HG02981 (cell line): Measurements from ENCODE around the gene NFKB1.
"Not testable (repeated sequence)": the region's sequence is repeated elsewhere in the genome, so short reads cannot be mapped to it uniquely, and the experiment has no call there.

ENCODE experiments used
- ATAC-seq: cut with Tn5 transposase; IDR thresholded peaks from one replicate; pipeline ENCODE4 v1.9.1; 2021; ENCODE audit warnings: mild to moderate bottlenecking, moderate library complexity; ENCODE audit not compliant: unreplicated experiment

The NFKB1 gene

DNA sequence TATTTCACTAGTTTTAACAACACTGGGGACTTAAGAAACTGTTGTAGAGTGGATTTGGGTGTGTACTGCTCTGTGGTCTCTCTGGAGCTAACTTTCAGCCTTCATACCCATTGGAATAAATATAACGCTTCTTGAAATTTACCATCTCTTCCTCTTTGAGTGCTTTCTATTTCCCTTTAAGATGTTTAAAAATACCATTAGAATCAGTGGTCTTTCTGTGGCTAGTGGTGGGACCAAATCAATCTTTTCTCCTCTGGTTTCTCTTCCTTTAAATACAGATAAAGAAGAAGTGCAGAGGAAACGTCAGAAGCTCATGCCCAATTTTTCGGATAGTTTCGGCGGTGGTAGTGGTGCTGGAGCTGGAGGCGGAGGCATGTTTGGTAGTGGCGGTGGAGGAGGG, 92.0 kb downstream of the NFKB1 start:
- no peak for ATAC-seq

DNA sequence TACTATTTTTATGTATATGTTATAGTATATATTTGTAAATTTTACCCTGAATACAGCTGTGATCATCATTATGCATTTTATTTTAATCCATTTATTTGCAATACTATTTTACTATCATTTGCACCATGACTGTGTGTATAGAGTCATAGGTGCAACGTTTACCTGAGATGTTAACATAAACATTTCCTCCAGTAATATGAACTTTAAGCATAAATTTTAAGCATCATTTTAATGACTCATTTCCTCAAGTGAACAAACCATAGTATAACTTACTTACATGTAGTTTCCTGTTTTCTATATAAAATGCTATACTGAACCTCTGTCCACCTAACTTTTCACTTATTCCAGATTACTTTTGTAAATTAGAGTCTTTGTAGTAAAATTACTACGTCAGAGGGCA, 92.8 kb downstream of the NFKB1 start:
- no peak for ATAC-seq

DNA sequence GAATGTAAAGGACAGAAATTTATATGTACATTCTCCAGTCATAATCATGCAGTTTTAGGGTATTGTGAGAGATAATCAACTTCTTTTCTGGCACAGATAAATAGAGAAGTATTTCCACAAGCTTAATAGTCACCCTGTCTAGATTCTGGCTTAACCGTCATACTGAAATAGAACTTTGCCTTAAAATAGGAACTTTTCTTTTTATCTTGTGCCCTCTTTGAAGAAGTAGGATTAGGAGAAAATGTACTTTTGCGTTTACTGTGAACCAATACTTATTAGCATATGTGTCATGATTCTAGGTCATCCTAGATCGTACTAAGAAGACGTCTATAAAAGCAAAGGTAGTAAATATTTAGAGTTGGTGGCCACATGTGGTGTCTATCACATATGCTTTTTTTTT, 95.4 kb downstream of the NFKB1 start:
- no peak for ATAC-seq

DNA sequence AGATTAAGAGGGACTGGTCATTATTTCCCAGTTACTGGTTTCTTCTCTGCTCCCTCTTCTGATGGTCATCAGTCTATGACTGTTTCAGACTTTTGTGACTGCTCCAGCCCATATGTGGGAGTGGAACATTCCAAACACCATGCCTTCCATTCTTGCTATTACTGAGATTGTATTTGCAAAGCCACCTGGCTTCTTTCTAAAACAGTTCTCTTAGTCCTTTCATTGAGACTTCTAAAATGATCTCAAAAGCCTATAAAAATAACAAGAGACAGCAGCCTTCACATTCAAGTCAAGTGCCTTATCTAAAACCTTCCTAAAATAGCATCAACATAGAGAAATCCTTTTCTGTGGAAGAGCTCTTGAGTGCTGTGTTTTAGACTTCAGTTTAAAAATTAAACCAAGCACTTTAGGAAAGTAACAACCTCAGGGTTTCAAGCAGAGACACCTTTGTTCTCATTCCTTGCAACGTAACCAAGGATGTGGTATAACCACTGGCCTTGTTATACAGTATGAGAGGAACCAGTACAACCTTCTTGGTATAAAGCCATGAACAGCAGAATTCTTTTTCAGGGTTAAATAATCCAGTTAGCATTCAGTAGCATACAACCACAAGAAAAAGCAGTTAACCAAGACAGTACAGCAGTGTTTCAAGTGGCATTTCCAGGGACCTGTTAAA, 97.1 kb downstream of the NFKB1 start:
- ATAC-seq: peak; percentile 85

DNA sequence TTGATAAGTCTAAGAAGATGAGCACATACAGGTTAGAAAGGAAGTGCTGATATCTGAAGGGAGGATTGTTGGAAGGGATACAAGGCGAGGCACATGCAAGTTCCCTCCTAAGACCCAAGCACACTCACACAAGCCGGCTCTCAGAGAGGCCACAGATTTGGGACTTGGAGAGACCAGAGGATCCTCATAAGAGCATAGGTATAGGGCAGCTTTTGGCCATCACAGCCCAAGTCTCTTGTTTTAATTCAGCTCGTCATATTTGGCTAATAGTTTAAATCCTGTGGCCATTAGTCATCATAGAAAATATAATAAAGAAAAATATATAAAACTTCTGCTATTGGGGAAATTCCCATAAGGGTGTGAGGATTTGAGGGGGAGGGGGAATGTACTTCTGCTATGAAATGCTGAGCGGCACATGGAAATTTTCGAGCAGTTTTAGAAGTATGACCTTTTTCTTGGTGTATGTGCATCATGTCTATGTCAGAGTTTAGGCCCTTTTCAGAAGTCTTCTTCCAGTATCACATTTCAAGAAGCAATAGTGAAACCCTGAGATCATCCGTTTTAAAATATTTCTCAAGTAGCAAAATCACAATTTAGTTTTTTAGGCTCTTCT, 97.7 kb downstream of the NFKB1 start:
- peak; percentile 36 for ATAC-seq

DNA sequence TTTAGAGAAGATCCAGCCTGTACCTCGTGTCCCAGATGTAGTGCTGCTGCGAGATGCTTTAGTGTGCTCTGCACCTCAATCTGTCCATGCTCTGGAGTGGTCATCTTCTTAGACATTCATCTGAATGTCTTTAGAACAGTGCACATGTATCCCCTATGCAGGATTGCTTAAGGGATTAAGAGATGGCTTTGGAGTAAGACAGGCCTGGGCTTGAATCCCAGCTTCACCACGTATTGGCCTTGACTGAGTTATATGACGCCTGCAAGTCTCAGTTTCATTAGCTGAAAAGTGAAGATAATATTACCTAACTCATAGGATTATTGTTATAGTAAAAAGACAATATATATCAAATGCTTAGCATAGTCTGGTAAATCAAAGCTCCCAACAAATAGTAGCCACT, 98.3 kb downstream of the NFKB1 start:
- ATAC-seq: no peak

DNA sequence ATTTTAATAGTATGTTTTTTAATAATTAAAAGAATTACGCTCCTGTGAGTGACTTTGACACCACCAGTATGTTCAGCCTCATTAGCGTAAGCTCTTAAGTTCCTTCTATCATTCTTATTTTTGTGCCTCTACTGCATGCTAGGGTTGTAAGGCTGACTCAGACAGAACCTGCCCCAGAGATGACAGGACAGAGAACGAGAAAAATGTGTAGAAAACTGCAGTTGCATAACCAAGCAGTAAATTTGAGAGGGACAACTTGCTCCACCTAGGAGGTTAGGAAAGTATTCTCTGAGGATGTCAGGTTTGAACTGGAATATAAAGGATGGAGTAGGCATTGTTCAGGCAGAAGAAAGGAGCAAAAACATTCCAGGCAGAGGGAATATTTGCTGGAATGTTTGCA, 98.7 kb downstream of the NFKB1 start:
- no peak for ATAC-seq

DNA sequence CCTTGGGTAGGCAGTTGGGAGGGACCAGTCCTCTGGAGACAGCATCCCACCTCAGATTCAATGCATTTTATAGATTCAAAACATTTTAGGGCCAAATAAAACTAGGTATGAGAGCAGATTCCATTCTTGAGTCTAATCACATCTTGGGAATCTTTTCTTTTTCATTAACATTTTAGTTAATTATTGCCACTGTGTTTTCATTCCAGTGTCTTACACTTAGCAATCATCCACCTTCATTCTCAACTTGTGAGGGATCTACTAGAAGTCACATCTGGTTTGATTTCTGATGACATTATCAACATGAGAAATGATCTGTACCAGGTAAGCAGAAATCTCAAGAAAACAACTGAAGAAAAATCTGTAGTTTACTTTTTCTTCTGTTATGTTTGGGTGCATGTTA, 99.5 kb downstream of the NFKB1 start:
- ATAC-seq: no peak

DNA sequence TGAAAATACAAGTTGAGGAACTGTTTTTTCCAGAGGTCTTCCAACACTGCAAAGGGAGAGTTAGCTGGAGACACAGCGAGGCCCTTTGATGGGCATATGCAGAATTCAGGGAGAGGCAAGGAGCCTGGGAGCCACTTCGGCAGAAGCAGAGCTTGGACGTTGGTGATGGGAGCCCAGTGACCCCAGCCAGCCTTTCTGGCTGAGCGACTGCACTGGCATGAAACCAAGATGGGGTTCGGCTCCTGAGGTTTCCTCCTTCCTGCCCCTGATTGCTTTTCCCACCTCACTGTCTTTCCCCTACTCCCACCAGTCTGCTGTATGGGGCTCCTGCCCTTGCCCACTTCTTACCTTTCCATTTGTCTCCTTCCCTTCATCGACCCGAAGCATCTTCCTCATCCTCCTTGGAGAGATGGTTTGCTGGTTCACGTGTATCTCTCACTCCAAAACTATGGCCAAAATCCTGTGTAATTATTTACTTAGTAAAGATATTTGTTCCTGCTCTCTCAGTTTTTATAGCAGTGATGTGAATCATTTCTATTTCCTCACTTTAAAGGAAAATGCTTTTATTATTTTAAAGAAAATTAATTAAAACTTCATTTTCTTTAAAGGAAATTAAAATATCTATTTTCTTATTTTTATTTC, 100.5 kb downstream of the NFKB1 start:
- ATAC-seq: no peak

DNA sequence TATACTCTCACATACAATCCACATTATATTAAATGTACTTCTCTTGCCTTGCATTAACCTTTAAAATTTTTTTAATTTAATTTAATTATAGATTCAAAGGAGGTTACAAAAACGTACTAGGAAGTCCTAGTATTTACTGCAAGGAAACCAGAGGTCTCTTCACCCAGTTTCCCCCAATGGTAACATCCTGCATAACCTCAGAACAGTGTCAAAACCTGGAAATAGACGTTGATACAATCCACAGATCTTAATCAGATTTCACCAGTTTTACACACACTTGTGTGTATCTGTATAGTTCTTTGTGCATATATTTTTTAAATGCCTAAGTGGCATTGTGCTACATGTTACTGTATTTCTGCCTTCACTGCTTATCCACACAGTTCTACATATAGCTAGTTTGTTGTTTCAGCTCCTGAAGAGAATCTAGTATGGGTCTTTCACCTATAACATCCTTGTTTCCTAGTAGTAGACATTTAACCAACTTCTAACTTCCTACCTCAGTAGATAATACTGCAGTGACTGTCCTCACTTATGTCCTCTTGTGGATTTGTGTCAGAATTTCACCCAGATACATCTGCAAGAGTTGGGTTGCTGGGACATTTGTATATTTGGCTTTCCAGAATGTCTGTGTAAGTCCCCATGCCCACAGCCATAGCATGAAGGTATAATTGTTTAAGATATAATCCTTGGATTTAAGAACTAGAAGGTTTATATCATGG, 103.2 kb downstream of the NFKB1 start:
- no peak for ATAC-seq

DNA sequence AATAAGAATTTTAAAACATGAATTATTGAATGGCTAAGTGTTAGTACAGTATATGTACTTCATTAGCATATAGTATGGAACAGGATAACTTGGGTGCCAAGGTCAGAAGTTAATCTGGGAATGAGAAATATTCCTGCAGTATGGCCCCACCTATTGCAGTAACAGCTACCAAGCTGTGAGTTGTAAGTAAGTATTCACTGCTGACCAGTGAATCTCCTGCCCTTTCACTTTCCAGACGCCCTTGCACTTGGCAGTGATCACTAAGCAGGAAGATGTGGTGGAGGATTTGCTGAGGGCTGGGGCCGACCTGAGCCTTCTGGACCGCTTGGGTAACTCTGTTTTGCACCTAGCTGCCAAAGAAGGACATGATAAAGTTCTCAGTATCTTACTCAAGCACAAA, 105.1 kb downstream of the NFKB1 start:
- no peak for ATAC-seq

DNA sequence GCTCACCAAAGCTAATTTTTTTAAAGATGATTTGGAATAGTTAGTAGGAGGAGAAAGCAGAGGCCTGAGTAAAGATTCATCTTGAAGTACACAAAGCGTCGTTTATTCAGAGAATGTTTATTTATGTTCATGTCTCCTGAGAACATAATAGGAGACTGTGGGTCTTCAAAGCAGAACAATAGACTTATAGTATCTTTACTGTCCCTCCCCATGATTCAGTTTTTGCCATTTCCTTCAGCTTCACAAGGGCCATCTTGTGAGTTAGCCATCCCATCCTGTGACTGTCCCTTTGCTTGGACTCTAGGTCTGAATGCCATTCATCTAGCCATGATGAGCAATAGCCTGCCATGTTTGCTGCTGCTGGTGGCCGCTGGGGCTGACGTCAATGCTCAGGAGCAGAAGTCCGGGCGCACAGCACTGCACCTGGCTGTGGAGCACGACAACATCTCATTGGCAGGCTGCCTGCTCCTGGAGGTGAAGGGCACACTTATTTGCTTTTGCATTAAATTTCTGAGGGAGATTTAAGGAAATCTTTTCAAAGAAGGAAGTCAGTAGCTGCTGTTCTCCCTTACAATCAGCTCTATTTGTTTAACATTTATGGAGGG, 105.8 kb downstream of the NFKB1 start:
- ATAC-seq: no peak

DNA sequence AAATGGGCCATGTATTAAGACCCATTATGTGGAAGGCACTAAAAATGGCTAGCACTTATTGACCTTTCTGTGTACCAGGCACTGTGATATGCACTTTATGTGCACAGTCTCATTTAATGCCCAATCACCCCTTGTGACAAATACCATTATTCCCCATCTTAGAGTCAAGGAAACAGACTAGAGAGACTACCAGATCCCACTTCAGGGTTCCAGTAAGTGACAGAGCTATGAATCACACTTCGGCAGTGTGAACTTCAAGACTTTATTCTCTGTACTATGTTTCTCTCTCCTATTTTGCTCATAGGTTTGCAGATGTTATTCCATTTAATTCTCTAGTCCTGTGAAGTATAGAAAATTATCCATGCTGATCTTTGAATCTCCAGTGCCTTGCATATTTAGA, 107.0 kb downstream of the NFKB1 start:
- ATAC-seq: no peak

DNA sequence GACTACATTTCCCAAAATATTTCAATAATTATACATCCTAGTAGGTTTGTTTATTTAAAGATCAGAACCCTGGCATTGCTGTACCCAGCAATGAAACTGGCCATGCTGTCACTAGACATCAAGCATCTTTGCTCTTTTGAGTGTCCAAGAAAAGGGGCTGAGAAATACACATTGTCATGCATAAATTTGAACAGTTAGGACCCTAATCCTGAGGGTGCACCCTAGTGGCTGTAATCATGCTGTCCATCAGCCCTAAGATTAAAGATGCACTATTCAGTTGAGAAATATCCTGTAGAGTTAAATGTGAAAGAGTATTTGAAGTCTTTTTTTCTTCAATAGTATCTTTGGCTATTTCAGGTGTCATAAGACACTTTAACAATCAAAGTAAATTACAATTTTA, 108.8 kb downstream of the NFKB1 start:
- no peak for ATAC-seq

DNA sequence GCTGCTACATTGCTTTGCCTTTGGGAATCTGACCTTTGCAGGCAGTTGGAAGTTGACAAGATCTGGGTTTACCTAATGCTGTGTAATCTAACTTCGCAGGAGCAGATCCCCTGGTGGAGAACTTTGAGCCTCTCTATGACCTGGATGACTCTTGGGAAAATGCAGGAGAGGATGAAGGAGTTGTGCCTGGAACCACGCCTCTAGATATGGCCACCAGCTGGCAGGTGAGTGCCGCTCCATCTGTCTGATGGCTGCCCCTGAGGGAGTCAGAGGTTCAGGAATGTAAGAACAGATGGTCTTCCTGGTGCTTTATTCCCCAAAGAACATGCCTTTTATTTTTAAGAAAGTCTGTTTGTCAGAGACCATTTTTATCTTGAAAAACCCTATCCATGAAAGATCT, 109.3 kb downstream of the NFKB1 start:
- no peak for ATAC-seq

DNA sequence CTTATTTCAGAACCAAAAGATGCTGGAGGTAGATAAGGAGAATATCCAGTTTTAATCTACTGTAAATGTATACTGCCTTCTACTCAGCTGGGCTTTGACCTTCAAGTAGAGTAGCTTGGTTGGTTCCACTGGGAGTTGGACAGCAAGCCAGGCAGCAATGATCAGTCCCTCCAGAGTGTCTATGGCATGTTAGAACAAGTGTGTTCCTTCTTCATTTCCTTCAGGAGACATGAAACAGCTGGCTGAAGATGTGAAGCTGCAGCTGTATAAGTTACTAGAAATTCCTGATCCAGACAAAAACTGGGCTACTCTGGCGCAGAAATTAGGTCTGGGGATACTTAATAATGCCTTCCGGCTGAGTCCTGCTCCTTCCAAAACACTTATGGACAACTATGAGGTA, 111.1 kb downstream of the NFKB1 start:
- no peak for ATAC-seq

DNA sequence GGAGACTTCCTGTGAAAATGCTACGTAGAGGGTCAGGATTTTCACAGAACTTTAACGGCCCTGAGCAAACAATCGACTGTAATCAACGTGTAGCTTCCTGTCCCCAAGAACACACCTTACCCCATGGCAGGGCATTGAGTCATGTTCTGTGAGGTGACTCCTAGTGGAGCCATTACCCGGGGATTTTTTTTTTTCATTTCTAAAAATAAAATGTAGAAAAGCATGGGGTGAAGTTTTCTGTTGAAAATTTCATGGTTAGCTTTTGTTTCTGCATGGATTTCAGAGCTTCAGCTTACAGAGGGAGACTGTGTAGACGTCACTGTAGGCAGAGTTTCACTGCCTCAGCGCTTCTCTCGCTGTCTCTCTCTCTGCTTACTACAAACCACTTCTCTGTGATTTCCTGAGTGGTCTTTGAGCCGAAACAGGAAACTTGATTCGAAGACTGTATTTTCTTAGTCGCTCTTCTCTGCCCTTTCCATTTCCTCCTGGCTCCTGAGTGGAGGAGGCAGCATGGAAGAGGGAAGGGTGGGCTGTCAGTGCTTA, 111.7 kb downstream of the NFKB1 start:
- peak; percentile 57 for ATAC-seq

DNA sequence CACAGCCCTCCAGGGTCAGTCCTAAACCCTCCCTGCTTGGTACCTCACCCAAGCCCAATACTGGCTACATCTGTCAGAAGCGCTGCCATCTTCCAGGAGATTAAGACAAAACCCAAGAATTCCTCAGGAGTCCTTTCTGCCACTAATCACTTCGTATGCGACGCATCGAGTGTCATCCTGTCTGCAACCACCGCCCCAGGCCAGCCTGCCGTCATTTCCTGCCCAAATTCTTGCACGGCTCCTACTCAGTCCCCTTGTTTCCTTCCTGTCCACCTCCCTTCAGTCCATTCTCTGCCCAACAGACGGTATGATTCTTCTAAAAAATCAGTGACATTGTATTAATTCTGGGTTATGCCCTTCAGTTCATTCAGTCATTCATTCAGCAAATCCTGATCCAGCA, 113.6 kb downstream of the NFKB1 start:
- no peak for ATAC-seq

DNA sequence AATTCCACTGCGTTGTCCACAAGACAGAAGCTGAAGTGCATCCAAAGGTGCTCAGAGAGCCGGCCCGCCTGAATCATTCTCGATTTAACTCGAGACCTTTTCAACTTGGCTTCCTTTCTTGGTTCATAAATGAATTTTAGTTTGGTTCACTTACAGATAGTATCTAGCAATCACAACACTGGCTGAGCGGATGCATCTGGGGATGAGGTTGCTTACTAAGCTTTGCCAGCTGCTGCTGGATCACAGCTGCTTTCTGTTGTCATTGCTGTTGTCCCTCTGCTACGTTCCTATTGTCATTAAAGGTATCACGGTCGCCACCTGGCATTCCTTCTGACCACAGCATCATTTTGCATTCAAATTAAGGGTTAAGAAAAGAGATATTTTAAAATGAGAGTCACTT, 115.5 kb downstream of the NFKB1 start:
- ATAC-seq: no peak

DNA sequence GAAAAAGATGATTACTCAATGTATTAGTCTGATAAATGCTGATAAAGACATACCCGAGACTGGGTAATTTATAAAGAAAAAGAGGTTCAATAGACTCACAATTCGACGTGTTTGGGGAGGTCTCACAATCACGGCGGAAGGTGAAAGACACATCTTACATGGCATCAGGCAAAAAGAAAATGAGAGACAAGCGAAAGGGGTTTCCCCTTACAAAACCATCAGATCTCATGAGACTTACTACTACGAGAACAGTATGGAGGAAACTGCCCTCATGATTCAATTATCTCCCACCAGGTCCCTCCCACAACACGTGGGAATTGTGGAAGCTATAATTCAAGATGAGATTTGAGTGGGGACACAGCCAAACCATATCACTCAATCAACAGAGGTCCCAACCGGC, 117.9 kb downstream of the NFKB1 start:
- ATAC-seq: not testable (repeated sequence)
